ENCODE data around the gene DFFB.

Gene DFFB

DNA sequence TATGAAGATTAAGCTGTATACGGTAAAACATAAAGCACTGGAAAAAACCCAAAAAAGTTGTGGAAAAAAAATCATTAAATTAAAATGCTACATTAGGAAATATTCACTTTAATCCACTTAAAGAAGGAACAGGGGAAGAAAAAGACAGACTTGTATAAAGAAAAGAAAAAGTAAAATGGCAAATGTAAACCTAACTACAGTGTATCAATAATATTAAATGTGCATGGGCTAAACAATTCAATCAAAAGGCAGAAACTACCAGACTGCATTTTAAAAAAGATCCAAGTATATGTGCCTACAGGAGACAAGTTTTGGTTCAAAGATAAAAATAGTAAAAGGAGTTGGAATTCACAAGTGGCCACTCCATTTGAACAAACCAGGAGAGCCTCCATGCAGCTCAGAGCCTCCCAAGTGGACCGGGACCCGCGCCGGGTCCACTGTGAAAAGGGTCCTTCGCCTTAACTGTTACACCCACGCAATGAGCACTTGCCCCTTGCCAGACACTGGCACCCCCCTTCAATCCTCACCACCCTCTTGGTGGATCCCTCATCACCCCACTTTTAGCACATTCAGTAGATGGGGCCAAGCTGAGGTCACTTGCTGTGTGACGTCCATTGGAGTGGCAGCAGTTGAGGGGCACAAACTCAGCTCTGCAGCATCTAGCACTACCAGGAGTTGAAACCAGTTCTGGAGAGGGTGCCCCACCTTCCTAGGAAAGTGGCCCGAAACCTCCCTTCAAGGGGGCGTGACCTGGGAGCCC is 41.9 kb downstream of the DFFB start:
- DNase-seq: no peak

DNA sequence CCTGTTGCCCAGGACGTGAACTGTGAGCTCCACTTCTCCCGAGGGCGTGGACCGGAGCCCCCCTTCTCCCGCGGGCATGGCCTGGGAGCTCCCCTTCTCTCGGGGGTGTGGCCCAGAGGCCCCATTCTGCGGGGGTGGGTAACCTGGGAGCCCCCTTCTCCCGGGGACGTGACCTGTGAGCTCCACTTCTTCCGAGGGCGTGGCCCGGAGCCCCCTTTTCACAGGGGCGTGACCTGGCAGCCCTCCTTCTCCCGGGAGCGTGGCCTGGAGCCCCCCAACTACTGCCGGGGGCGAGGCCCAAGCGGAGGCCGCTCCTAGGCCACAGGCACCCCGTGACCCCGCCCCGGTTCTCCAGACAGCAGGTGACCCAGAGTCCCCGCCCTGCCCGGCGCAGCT is 42.5 kb downstream of the DFFB start:
- no peak for DNase-seq

DNA sequence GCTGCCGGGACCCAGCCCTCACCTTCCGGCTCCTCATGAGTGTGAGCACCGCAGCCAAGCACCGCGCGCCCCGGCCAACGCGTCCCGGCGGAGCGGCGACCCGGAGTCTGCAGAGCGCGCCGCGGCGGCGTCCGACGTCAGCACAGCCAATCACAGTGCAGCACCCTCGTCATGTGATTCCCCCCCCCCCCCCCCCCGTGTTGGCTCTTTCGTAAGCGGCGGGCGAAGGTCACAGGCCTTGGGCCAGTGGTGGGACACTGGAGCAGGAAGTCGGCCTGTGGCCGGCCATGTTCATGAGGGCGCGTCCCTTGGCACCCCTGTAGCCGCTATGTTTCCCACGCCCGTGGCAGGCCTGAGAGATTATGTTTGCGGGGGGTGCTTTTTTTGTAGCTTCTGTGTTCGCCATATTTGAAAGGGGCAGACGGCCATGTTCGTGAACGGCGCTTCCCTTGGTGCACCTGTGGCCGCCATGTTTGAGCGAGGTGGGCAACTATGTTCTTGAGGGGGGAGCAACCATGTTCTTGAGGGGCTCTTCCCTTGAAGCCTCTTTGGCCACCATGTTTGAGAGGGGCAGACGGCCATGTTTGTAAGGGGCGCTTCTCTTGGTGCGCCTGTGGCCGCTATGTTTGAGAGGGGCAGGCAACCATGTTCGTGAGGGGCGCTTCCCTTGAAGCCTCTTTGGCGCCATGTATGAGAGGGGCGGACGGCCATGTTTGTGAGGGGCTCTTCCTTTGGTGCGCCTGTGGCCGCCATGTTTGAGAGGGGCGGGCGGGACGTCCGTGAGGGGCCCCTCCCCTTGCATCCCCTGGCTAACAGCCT is 43.1 kb downstream of the DFFB start, which contains the start of gene C1orf174:
TSS of gene C1orf174 (minus strand) at position 123 of the 819 bp plus-strand sequence. CDS start at position 37, 86 bp downstream.
- peak; percentile 95 for DNase-seq

DNA sequence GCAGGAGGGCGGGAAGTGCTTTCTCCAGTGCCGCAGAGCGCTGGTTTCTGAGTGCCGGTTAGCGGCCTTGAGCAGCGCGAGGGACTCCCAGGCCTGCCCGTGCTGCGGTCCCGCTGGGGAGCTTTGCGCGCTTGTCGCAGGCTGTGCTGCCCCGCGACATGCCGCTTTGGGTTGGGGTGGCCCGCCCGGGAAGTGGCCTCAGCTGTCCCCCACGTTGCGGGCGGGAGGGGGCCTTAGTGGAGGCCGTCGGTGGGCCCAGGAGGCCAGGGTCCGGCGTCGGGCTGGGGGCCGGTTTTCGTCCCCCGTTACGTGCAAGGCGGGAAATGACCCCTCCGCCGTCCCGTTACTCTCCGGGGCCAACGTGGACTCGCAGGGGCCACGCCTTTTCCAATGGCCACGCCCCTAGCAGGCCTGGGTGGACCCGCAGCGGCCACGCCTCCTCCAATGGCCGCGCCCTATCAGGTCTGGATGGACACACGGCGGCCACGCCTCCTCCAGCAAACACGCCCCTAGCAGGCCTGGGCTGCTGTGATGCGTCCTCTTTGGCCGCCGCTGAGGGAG is 43.8 kb downstream of the DFFB start:
- peak; percentile 57 for DNase-seq

DNA sequence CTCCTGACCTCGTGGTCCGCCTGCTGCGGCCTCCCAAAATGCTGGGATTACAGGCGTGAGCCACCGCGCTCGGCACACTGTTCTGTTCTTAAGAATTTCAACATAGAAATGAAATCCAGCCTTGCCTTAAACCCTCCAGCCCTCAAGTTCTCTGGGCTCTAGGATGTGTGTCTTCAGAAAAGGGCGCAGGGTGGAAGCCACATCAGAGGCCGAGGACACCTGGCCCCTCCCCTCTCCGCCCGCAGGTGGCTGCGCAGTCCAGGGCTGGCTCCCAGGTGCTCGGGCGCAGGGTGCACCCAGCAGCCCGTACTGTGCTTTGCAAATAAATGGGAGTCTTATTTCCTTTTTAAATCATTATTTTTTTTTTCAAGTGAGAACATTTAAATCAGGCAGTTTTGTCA is 44.8 kb downstream of the DFFB start:
- no peak for DNase-seq

DNA sequence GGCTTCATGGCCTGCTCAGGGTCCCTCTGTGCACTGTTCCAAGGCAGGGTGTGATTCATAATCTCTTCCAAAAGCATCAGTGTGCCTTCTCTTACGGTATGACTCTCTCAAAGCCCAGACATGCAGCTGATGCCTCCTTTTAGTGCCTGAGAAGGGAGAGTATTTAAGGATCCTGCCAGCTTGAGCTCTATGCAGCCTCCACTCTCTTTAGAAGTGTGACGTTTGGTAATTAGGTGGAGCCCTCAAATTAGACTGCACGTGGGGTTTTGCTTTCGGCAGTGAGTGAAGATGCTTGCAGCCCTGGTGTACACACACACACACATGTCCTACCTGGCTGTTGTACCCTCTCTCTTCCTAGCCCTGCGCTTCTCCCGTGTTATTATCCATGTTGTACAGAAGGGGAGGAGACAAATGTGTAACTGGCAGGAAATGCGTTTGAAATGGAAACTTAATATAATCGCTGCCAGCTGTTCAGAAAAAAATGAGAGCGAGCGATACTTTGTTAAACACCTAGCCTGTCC is 45.4 kb downstream of the DFFB start:
- DNase-seq: no peak

DNA sequence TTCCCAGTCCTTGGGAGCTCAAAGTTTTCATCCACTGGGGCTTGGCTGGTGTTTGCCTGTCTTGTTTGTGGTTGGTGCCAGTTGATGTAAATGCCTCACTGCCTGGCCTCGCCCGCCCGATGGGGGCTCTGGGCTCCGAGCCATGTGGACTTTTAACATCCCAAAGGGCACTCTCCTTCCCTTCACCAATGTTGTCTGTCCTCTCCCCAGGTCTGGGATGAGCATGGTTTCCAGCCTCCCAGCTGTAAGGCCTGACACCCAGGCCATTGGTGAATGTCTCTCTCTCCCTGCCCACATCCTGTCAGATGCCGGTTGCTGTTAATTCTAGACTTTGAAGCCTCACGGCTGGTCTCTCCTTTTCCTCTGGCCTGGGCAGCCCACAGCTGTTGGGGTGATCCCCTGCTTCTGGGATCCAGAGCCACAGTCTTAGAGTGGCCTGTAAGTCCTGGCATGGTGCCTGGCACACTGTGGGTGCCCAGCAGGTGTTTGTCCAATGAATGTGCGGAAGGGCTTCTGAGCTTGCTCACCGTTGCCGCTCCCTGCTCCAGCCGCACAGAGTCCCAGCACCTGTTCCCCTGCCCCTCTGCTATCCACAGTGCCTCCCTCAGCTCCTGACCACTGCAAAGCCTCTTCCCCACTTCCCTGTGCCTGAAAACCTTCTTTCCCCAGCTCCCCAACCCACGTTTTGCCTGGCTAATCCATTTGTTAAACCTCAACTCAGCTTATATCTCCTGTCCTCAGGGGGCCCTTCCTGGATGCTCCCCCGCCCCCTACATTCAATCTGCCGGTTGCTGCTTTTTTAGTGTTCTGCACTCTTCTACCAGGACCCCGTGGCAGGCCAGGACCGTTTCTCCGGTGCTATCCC is 46.1 kb downstream of the DFFB start:
- no peak for DNase-seq

DNA sequence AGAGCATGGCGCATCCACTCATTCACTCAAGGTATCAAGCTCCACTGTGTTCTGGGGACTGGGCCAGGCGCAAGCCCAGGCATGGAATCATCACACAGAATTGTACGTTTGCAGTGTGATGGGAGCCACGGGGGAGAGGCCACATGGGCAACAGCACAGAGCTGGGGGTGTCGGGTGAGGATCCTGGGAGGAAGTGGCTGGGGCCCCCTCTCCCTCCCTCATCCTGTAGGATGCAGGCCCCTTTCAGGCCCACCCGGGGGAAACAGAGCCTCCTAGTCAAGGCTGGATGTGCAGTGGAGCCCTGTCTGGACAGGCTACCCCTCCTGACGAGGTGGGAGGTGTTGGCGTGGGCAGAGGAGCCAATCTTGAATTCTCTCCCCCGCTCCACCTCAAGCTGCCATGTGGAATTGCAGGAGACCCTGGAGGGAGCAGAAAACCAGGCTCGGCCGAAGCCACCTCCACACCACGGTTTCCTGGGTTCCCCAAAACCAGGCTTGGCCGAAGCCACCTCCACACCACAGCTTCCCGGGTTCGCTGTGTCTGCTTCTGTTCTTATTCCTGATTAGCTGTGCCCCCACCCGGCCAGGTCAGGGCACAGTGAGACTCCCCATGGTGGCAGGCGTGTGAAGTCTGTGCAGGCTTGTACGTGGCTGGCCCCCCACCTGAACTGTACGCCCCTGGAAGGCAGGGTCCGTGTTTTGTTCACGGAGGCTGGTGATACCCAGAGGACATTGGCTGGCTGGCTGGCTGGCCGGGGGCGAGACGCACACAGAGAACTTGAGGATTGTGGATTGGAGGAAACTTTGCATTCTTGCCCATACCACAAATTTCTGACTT is 46.9 kb downstream of the DFFB start:
- no peak for DNase-seq

DNA sequence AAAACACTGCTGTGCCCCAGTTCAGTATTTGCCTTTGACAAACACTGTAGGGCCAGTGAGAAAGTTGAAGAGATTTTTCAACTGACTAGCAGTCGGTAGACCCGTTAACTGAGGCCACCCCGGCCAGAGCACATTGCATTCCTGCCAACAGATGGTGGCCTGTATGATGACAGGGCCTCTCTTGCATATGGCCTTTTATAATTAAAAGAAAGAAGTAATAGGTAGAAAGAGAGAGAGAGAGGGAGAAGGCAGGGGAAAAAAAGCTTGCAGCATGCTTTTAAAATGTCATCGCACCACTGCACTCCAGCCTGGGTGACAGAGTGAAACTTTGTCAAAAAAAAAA is 47.5 kb downstream of the DFFB start:
- DNase-seq: no peak

DNA sequence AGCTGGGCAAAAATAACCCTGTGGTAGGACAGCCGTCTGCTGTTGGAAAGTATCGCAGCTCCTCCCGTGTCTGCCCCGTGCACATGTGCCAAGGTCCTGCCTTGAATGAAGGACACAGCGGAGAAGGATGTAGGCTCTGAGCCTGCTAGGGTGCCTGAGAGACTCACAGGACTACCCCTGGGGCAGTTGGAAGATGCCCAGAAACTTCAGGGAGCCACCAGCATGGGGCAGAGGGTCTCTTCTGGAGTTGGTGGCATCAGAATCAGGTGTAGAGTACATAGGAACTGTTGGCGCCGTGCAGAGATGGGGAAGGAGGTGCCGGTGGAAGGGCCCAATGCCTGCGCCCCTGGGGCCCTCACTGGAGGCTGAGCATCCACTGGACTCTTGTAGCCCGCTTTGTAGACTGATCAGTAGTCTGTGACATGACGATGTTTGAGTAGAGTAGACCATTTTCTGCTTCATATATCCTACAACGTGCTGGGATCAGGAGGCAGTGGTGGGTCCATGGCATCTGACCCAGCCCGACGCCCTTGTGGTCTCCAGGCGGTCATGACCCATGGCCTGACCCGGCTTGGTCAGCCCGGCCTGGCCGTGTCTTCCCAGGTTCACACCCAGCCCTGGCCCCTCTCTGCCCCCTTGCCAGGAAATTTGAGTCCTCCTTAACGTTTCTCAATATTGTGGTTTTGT is 48.1 kb downstream of the DFFB start:
- no peak for DNase-seq

DNA sequence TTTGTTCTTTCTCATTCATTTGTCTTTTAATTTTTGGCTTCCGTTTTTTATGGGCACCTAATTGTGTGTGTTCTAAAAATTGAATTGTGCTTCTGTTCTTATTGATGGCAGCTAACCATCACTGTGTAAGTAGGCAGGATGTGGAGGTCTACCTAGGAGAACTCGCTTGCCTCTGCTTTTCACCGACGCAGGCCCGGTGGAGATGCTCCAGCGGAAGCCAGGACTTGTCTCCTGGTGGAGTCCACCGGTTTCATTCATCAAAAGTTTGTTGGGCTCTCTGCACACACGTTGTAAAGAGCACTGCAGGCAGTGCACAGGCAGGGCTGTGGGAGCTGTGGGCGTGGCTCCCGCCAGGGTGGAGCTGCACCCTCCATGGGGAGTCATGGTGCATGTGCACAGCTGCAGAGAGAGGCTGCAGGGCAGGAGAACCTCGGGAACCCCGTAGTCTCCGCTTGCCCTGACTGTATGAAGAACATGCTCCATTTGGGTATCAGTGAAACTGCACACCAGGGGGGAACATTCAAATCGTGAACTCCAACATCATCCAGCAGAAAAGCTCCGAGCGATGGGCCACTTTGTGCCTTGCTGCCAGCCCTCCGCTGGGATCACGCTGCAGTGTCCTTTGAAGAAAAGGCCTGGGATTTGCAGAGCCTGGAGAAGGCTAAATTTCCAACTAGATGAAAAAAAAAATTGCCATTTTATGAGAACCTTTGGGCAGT is 48.8 kb downstream of the DFFB start:
- DNase-seq: no peak

DNA sequence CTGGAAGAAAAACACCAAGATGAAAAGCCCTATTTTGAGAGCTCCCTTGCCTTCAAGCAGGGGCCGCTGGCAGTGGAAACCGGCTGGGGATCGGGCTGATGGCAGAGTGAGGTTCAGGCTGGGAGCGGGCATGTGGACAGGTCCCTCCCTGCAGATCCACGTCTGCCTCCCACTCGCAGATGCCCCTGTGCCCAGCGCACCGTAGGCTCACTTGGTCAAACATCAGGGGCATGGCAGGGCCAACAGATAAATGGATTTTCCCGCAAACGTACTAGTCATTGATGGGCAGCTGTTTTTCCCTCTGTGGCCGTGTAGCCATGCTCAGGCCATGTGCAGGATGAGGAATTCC is 49.4 kb downstream of the DFFB start:
- no peak for DNase-seq

DNA sequence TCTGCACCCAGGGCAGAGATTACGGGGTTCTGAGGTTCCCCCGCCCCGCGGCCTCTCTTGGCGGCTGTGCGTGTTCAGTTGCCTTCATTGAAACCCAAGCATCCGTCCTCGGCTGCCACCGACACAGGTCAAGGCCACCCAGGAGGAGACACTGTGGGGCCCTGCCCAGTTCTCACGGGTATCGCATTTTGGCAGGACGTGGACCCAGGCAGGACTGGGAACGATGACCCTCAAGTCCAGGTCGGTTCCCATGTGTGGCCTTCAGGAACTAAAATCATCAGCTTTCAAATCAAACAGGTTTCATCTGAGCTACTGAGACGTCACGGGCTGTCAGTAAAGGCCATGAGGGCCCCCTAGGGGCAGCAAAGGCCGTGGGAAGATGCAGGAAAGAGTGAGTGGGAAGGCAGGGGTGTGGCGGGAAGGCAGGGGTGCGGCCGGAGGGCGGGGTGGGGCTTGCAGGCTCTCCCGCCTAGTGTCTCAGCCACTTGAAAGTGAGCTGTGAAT is 49.8 kb downstream of the DFFB start:
- DNase-seq: no peak

DNA sequence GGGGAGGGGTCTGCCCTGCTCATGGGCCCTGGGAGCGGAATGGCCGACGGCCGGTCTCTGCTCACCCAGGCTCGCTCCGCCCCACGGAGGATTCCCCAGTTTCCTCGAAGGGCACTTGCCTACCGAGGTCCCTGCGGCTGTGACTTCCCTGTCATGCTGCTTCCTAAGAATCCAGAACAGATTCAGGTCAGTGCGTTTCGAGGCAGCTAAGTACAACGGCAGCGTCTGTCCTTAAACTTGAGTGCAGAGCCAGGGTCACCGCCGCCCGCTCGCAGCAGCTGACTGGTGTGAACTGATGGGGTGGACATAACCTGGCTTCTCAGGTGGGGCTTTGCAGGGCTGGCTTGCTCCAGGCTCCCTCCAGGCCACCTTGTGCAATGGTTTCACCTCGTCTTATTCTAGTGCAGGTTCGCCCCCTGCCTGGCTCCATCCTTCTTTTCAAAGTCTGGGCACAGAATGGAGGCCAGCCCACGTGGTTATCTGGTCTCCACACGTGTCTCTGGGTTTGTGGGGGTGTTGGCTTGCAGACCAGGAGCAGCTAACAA is 50.4 kb downstream of the DFFB start:
- no peak for DNase-seq

DNA sequence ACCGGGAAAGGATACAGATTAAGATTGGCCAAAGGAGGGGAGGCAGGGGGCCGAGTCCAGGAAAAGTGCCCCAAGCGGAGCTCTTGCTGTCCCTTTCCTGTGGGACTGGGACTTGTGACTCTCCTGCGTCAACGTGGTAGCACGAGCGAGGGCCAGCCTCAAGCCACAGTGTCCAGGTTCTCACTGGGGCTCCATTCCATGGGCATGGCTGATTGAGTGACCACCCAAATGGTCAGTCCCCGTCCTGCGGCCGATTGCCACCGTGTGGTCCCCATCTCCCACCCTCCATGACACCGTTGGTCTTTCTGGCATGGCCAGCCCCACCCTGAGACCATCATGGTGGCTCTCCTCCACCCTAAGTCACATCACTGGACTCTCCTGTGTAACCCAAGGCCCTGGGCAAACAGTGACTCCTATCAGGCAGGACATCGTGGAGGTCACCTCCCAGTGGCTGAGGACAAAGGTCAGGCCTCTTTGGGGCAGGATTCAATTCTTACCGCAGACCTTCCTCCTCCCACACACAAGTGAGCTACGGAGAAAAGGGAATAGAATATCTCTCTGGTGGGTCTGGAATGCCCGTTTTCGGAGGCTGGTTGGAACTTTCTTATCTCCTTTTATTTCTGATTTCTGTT is 51.7 kb downstream of the DFFB start:
- DNase-seq: no peak

DNA sequence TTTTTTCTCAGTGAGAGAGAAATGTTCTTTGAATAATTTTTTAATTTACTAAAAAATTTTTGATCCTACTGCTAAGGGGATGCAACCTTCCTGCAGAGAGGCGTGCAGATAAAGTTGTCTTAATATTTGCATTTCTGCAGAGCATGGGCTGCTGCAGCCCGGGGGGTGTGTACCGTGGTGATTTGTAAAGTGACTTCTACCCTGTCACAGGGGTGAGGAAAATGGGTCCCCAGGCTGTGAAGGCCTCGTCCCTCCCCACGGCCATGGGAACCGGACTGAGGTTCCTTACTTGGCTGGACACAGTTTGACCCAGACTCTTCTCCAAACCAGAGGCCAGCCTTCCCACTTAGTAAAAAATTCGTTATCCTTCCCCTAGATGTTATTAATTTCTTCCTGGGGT is 52.3 kb downstream of the DFFB start:
- no peak for DNase-seq

DNA sequence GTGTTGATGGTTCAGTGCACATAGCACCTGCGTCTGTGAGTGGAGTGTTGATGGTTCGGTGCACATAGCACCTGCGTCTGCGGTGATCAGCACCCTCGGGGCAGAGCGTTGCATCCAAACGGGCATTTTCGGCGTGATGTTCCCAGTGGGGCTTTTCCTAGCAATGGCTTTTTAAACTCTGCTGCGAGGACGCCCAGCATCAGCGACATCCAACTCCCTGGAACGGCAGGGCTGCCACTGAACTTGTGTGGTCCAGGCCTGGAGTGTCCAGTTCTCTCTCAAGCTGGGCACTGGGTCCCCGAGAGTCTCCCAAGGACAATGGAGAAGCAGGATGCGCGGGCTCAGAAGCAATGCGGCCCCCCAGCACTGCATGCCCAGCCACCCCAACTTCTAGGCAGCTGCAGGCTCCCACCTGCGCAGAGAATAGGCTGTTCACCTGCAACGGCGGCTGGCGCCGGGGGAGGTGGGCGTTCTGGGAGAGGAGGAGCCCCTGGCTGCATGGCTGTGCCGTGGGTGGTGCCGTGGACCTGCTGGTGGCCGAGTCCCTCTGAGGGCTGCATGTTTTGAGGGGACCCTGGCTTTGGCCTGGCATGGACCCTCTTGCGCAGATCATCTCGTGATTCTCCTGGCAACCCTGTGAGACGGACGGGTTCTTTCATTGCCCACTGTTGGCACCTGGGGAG is 52.9 kb downstream of the DFFB start:
- no peak for DNase-seq

DNA sequence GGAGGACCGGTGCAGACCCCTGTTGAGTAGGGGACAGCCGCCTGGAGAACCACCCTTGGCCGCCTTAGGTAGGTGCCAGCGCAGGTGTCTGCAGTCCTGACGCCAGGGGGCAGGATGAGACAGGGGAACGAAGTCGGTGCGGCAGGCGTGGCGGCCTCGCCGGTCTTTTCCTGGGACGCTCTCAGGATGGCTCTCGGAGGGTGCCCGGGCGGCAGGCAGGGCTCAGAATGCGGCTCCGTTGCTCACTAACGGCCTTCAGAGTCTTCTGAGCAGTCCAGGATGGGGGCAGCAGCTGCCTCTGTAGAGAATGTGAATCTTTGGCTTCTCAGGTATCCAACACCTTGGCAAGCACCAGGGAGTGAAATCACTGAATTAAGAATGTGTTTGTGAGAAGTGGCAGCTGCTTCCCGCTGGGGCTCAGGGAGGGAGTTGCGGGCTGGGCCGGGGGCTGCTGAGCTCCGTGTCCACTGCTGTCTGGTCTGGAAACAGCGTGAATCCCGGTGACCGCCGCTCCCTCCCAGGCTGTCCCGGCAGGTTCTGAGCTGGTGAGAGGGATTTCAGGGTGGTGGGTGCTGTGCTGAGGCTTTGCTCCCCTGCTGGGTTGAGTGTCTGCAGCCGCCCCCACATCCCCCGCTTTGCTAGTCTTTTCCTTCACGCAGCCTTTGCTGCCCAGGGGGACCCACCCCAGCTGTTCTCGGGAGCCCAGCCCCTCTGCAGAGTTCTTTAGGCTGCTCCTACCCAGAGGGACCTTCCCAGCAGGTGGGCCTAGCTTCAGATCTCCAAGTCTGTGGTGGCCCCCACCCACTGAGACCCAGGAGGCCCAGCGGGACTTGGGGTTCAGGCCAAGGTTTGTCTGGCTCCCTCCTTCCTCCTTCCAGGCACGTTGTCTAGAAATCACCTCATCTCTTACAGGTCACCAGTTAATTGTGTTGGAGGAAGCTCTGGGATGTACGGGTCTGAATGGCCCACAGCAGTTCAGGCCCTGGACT is 53.9 kb downstream of the DFFB start:
- DNase-seq: peak; percentile 20
